PC-9 (cell line): Measurements from ENCODE around the gene WDR72. TPM values are rescaled to one million over a fixed set of nuclear protein-coding genes. Genes with fewer than 3 reads are reported as not detected.

Source experiments
- BruUV-seq: library from RNA; stranded (reverse); fragments of 400-500 nt; replicated peaks from 2 replicates; lab custom pipeline; 2021; lab: Mats Ljungman, UMichigan
- CTCF ChIA-PET: fragments of 300-600 bp; sonication (Branson Sonifier 250); formaldehyde crosslinking; loops from one replicate; lab custom pipeline; 2022; ENCODE audit warnings: antibody characterized with exemption; lab: Charles Lee
- POLR2A ChIA-PET: fragments of 300-600 bp; sonication (Branson Sonifier 250); formaldehyde crosslinking; loops from one replicate; lab custom pipeline; 2022; ENCODE audit warnings: antibody characterized with exemption; ENCODE audit not compliant: unreplicated experiment; lab: Charles Lee
- DNase-seq, 2 experiments: peaks; one replicate each; pipeline versions ENCODE4 v3.0.0 to v3.0.0-alpha.2; 2015 to 2022; ENCODE audit warnings: mixed read lengths in 1 of 2
- H2AFZ ChIP-seq: fragments of 200-600 bp; sonication (generic); 2 replicates; pipeline ENCODE4 v1.8.1; 2017; ENCODE audit warnings: antibody characterized with exemption
- H3F3A ChIP-seq: fragments of 200-600 bp; sonication (generic); 2 replicates; pipeline ENCODE4 v1.8.1; 2017; ENCODE audit warnings: antibody characterized with exemption, mild to moderate bottlenecking, low read depth; ENCODE audit not compliant: insufficient read depth
- H3K27ac ChIP-seq: fragments of 200-600 bp; sonication (generic); 2 replicates; pipeline ENCODE4 v1.6.1; 2016; ENCODE audit warnings: mixed run types
- H3K27me3 ChIP-seq: fragments of 200-600 bp; sonication (generic); 2 replicates; pipeline ENCODE4 v1.6.1; 2016; ENCODE audit warnings: low read depth, mixed run types; ENCODE audit not compliant: insufficient read depth
- H3K36me3 ChIP-seq: fragments of 200-600 bp; sonication (generic); 2 replicates; pipeline ENCODE4 v1.6.1; 2016; ENCODE audit warnings: low read depth, mixed run types
- H3K4me1 ChIP-seq: fragments of 200-600 bp; sonication (generic); replicated peaks from 2 replicates; pipeline ENCODE4 v1.6.1; 2016; ENCODE audit warnings: mixed run types; ENCODE audit not compliant: insufficient read depth
- H3K4me2 ChIP-seq: fragments of 200-600 bp; sonication (generic); 2 replicates; pipeline ENCODE4 v1.6.1; 2017; ENCODE audit warnings: mixed run types
- H3K4me3 ChIP-seq: fragments of 200-600 bp; sonication (generic); 2 replicates; pipeline ENCODE4 v1.6.1; 2016; ENCODE audit warnings: mixed run types
- H3K79me2 ChIP-seq: fragments of 200-600 bp; sonication (generic); 2 replicates; pipeline ENCODE4 v1.6.1; 2017; ENCODE audit warnings: low read depth, mixed run types
- H3K9me2 ChIP-seq: fragments of 200-600 bp; sonication (generic); 2 replicates; pipeline ENCODE4 v1.8.1; 2017; ENCODE audit warnings: mild to moderate bottlenecking; ENCODE audit not compliant: insufficient read depth
- H3K9me3 ChIP-seq: fragments of 200-600 bp; sonication (generic); 2 replicates; pipeline ENCODE4 v1.8.1; 2016; ENCODE audit warnings: low read depth; ENCODE audit not compliant: insufficient read depth
- H4K20me1 ChIP-seq: fragments of 200-600 bp; sonication (generic); 2 replicates; pipeline ENCODE4 v1.8.1; 2017; ENCODE audit not compliant: insufficient read depth
- EZH2 ChIP-seq: fragments of 200-600 bp; sonication (generic); IDR thresholded peaks from 2 replicates; pipeline ENCODE4 v1.8.0; 2017; ENCODE audit warnings: antibody characterized with exemption, low read depth
- intact Hi-C: fragments of 100-400 bp; cut with micrococcal nuclease; formaldehyde crosslinking; loops from one replicate; pipeline ENCODE4 v1.10.0; 2022; ENCODE audit not compliant: unreplicated experiment
- total RNA-seq: library from RNA; stranded (reverse); gene quantifications from 2 replicates; pipeline ENCODE4 v1.2.3, GENCODE V29; 2021
- TF ChIP-seq, protein P1 (sequence below): fragments of 200-600 bp; sonication (generic); conservative IDR thresholded peaks from 2 replicates; pipeline ENCODE4 v1.6.1; 2017; ENCODE audit warnings: mixed run types, antibody characterized with exemption, mild to moderate bottlenecking, moderate library complexity

WDR72 gene
- total RNA-seq, 1 experiment from 2014 or later, result 1.9 TPM

DNA sequence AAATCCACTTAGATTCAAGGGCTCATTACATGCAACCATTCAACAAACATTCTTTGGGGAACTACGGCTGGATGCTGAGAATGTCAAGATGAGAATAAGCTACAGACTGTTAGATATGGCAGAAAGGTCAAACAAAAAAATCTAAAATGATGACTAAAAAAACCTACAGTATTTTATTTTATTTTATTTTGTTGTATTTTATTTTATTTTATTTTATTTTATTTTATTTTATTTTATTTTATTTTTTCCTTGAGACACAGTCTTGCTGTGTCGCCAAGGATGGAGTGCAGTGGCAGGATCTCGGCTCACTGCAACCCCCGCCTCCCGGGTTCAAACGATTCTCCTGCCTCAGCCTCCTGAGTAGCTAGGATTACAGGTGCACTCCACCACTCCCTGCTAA lies 46.2 kb downstream of the WDR72 start:
- Histone ChIP-seq H3K79me2 (no peaks in the 10 kb centered on the region), H4K20me1 (no peaks in the 10 kb centered on the region), H3K4me2 (no peak overlapping the region), H3K27me3 (peaks cover 4% of the 10 kb centered on the region; the same call in 1 of the 2 replicates), H3K9me2 (no peaks in the 10 kb centered on the region), H3F3A (no peaks in the 10 kb centered on the region), H3K36me3 (no peaks in the 10 kb centered on the region), H3K4me1 (no peaks in the 10 kb centered on the region), H3K27ac (no peak overlapping the region), H2AFZ (no peak overlapping the region), H3K9me3 (no peaks in the 10 kb centered on the region), H3K4me3 (no peak overlapping the region)
- DNase-seq, result no peak
- intact Hi-C loops, result no loop called here
- TF ChIP-seq, protein P1, sequence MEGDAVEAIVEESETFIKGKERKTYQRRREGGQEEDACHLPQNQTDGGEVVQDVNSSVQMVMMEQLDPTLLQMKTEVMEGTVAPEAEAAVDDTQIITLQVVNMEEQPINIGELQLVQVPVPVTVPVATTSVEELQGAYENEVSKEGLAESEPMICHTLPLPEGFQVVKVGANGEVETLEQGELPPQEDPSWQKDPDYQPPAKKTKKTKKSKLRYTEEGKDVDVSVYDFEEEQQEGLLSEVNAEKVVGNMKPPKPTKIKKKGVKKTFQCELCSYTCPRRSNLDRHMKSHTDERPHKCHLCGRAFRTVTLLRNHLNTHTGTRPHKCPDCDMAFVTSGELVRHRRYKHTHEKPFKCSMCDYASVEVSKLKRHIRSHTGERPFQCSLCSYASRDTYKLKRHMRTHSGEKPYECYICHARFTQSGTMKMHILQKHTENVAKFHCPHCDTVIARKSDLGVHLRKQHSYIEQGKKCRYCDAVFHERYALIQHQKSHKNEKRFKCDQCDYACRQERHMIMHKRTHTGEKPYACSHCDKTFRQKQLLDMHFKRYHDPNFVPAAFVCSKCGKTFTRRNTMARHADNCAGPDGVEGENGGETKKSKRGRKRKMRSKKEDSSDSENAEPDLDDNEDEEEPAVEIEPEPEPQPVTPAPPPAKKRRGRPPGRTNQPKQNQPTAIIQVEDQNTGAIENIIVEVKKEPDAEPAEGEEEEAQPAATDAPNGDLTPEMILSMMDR, result no peak
- TF ChIP-seq EZH2, result no peak
- no TSS peak for BruUV-seq
- ChIA-PET POLR2A (no interaction called here), CTCF (no interaction called here)

DNA sequence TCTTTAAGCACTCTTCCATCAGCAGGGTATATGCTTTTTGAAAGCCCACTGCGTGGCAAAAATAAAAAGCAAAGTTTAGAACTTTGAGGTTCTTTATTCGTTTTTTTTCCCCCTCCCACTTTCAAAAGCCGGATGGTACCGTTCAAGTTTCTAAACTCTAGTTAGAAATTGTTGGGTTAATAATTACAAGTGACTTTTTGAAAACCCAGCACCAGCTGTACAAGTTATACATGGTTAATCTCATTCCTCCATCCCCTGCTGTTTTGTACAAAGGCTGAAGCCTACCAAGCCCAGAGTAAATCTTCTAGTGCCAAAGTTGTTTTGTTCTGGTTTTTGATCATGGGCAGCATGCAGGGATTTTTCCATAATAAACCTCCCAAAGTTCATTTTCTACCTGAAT lies 48.6 kb downstream of the WDR72 start:
- intact Hi-C loops, result no loop called here

DNA sequence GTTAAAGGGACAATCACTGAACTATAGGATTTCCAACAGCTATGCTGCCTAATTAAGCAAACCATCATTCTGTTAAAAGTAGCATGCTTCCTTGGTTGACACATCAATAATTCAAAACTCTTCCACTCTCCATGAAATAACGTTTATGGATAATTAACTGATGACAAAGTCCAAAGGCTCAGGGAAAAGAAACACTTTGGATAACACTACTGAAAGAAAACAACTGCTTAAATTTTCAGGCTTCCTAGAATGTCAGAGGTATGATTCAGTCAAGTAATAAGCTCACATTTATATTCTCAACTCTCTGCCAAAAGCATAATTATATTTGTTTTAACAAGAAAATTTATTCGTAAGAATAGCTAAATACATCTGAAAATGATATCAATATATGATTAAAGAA lies 49.6 kb downstream of the WDR72 start:
- TF ChIP-seq, protein P1, result no peak
- TF ChIP-seq EZH2, result no peak
- Histone ChIP-seq H3K27me3 (peaks cover 9% of the 10 kb centered on the region; the same call in 1 of the 2 replicates), H4K20me1 (no peaks in the 10 kb centered on the region), H3K4me1 (no peaks in the 10 kb centered on the region), H2AFZ (no peak overlapping the region), H3K36me3 (no peaks in the 10 kb centered on the region), H3K27ac (no peak overlapping the region), H3K9me3 (no peaks in the 10 kb centered on the region), H3K79me2 (no peaks in the 10 kb centered on the region), H3K9me2 (no peaks in the 10 kb centered on the region), H3F3A (no peaks in the 10 kb centered on the region), H3K4me3 (no peak overlapping the region), H3K4me2 (no peak overlapping the region)
- BruUV-seq, result no TSS peak
- DNase-seq, result no peak
- CTCF ChIA-PET, result no interaction called here
- intact Hi-C loops, result no loop called here
- POLR2A ChIA-PET, result no interaction called here

More for the DNA sequence above, 48.6 kb downstream of the WDR72 start:
- no peak overlapping the region for H3K4me3 ChIP-seq
- no peaks in the 10 kb centered on the region for H3K79me2 ChIP-seq
- no peak overlapping the region for H3K27ac ChIP-seq
- no peaks in the 10 kb centered on the region for H3K9me3 ChIP-seq
- TF ChIP-seq, protein P1, result no peak
- TF ChIP-seq EZH2, result no peak
- ChIA-PET POLR2A (no interaction called here), CTCF (no interaction called here)
- H3K4me1 ChIP-seq, result no peaks in the 10 kb centered on the region
- peaks cover 9% of the 10 kb centered on the region; the same call in 1 of the 2 replicates for H3K27me3 ChIP-seq
- no peaks in the 10 kb centered on the region for H3F3A ChIP-seq
- DNase-seq, result no peak
- H4K20me1 ChIP-seq, result no peaks in the 10 kb centered on the region
- BruUV-seq, result no TSS peak
- H2AFZ ChIP-seq, result no peak overlapping the region
- H3K9me2 ChIP-seq, result no peaks in the 10 kb centered on the region
- H3K36me3 ChIP-seq, result no peaks in the 10 kb centered on the region
- H3K4me2 ChIP-seq, result no peak overlapping the region
